Stimulated activated CD4-positive, alpha-beta T cell treated with anti-CD3 and anti-CD28 coated beads, Interleukin-2, amount 100 ng/mL, for 4 hours (primary cell): Measurements from ENCODE around the gene SYT8.
"Not testable (repeated sequence)": the region's sequence is repeated elsewhere in the genome, so short reads cannot be mapped to it uniquely, and the experiment has no call there.

Experiments
- DNase-seq: peaks from one replicate; pipeline ENCODE4 v3.0.0-alpha.2; 2020; ENCODE audit warnings: low read depth

SYT8 gene

DNA sequence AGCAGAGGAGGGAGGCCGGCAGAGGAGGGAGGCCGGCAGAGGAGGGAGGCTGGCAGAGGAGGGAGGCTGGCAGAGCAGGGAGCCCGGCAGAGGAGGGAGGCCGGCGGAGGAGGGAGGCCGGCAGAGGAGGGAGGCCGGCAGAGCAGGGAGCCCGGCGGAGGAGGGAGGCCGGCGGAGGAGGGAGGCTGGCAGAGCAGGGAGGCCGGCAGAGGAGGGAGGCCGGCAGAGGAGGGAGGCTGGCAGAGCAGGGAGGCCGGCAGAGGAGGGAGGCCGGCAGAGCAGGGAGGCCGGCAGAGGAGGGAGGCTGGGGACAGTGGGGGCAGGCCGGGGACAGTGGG is 39.0 kb downstream of the SYT8 start:
- not testable (repeated sequence) for DNase-seq

DNA sequence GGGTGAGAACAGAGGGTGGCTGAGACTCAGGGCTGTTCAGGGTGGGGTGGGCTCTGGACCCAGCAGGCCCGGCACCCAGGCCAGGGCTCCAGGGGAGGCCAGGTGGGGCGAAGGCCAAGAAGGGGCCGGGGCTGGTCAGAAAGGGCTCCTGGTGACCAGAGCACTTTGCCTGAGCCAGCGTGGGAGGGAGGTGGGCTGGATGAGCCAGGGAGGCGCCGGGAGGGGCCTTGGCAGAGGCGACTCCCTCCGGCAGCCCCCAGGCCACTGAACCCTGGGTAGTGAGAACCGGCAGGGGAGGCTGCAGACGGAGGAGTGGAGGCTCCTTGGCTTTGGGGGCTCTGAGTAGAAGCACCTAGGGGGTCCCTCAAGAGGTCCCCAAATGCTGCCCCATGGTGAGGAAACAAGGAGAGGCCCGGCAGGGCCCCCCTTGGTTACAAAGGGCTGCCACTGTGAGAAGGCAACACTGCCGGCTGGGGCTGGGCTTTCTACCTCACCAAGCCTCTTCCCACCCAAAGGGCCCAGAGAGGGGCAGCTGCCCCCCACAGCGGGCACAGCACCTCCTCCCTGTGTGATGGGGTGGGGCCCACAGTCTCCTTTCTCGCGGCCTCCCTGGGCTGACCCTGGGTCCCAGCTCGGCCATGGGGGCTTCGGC is 39.8 kb downstream of the SYT8 start:
- DNase-seq: not testable (repeated sequence)

DNA sequence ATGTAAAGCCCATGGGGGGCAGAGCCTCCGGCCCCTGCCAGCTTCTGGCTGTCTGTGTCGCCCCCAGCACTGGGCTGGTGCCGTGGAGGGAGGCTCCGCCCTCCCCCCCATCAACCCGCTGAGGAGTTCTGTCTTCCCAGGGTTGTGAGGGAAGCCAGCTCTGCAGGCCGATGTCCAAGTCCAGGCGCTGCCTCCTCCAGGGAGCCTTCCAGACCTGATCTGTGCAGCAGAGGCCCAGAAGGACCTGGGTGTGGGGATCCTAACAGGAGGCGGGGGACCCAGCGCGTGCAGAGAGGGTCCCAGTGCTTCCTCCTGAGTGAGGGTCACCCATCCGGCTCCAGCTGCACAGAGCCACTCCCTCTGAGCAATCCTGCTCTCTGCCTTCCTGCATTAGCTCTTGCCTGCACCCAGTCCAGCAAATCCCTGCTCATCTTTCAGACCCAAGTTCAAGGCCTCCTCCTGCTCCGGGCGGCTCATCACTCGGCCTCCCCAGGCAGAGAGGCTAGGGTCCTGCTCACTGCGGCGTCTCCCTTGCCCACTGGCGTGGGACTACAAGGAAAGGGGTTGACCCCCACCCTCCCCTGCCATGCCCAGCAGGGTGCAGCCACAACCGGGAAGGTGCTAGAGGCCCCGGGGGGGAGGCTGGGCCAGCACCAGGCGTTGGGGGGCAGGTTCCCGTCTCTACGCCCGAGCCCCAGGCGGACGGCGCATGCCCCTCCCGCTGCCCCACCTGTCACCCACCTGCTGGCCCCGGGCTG is 40.5 kb downstream of the SYT8 start:
- DNase-seq: no peak

DNA sequence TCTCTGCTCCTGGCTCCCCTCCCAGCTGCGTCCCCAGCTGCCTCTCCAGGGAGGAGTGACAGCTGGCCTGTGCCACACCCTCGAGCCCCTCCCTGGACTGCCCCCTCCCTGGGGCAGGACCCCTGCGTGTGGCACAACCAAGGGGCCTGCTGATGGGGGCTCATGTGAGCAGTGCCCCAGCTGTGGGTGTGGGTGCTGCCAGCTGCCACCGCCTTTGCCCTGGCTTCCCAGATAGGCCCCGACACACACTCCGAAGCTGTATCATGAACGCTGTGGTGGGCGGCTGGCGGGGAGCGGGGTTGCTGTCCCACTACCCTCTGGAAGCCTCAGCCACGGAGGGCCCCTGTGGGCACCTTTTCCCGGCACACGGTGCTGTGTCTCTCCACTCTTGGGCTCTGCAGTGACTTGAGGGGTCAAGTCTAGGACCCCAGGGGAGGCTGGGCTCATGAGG is 41.1 kb downstream of the SYT8 start:
- not testable (repeated sequence) for DNase-seq

DNA sequence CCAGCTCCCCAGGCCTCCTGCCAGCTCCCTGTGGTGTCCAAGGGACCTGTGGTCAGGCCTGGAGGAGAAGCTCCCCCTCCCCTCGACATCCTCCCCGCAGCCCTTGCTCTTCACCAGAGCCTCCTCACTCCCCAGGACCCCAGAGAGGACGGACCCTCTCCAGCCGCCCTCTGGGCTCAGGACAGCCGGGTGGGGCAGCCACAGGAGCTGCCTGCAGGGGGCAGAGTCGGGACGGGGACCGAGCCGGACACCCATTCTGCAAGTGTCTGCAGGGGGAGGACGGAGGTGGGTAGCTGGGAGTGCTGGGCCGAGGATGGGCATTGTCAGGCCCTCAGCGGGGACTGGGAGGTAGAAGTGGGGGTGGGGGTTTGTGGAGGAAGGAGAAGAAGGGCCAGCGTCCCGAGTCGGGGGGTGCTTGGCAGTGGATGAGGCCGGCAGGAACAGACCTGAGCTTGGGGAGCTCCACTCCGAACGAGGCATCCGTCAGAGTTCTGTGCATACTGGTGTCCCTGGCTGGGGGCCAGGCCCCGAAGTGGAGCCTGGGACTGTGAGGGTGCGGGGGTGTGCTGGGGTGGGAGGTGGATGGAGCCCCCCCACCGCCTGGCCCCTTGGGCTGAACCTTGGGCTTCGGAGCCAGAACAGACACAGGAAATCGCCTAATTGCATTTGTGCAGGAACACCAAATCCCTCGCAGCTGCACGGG is 41.7 kb downstream of the SYT8 start:
- no peak for DNase-seq

DNA sequence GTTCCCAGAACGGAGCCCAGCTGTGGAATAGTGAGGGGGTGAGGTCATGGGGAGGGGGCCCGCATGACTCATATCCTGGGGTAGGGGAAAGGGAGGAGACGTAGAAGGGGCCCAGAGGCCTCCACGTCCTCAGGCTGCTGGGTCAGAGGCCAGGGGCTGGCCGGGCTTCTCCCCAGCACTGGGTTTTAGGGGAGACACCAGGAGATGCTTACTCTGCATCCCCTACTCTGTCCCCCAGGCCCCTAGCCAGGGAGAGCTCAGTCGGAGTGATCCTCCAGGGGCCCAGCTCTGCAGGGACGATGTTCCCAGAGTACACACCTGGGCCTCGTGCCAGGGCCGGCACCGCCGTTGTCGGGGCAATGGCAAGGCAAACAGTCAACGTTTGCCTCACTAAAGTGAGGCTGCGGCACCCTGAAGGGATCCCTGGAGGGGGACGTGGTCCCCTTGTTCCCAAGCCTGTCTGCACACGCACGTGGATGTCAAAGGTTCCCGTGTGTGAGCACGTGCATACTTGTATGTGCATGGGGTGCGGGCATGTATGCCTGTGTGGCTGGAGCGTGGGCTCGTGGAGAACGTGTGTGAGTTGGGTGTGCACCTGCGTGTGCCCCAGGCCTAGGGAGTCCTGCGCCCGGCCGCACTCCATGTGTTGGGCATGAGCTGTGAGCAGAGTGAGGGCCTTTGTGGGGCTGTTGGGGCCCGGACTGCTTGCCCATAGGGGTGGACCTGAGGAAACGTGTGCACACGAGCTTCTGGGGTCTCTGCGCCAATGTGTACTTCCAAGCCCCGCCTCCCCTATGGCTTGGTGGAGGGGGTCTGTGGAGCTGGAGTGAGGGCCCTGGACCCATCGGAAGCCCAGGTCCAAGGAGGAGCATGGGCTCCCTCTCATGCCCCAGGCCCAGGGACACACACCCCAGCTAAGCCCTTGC is 42.7 kb downstream of the SYT8 start:
- DNase-seq: no peak

DNA sequence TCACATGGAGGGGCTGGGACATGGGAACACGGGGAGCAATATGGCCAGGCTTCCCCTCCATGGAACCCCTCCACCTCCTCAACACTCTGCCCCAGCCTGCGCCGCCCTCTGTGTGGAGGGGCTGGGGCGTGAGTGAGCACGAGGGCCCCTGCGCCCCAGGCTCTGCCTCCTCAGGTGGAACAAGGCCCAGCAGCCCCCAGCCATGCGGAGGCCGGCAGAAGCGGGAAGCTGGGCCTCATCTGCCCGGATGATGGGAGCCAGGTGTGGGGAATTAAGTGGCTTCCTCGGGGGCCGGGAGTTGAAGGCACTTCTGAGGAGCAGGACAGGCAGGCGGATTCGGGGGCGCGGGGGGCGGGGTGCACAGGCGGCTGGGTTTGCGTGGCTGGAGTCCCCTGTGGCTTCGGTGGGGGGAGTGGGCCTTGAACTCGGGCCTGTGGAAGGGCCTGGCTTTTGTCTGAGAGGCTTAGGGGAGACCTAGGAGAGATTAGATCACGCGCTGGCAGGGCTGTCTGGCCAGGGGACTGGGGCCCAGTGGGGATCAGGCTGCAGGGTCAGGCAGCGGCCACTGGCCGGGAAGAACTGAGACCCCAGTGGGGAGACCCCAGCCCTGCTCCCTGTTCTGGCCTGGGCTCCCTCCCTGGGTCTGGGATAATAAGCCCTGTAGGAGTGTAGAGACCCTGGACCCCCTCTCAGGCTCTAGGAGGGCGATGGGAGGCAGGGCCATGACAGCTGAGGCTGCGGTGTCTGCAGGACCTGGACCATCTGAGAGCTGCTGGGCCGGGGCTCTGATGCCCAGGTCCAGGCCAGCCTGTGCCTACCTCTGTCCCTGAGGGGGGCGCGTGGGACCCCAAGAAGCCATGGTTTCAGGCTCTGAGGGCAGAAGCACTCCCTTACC is 43.6 kb downstream of the SYT8 start:
- DNase-seq: no peak

DNA sequence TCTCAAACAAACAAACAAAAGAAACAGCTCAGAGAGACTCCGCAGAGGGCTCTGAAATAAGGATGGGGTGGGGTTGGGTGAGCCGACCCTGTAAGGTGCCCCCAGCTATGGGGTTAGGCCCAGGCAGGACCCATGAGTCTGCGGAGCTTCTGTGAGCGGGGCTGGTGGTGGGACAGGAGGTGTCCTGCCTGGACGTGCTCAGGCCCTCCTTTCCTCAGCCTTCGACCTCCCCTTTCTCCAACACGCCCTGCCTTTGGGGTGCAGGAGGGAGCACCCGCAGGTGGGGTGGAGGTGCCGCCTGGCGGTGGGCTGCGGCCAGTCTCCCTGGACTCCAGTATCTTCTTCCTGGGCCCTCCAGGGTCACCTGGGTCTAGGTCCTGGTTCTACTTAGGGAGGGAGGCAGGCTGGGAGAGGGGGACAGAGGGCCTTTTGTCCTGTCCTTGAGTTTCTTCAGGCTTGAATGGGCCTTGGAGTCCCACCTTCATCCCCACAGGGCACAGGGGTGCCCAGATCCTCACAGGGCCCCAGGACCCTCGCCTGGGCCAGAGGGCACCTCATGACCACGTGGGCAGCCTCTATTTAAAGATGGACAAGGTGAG is 44.7 kb downstream of the SYT8 start:
- no peak for DNase-seq

DNA sequence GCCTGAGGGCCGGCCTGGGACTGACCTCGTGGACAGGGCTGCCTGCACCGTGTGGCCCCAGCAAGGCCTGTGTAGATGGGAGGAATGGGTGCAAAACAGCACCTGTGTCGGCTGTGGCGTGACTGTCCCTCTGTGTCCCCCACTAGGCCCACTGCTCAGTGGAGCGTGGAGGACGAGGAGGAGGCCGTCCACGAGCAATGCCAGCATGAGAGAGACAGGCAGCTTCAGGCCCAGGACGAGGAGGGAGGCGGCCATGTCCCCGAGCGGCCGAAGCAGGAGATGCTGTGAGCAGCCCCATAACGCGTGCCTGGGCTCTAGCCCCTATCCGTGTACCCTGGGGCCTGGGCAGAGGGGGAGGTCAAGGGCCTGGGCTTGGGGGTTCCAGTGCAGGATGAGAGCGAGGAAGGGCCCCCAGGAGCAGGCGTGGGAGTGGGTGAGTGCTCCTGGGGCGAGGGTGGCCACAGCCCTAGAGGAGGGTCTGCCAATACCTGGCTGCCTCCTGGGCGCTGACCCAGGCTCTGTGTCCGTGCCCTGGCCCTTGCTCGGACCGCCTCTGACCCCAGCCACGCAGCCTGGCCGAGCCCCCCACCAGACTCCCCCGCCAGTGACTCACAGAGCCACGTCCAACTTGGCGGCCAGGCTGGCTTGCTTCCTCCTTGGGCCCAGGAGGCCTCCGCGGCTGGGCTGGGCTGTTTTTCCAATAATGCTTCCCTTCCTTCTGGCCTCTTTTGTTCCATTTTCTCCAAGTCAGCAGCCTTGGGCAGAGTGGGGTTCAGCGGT is 45.3 kb downstream of the SYT8 start:
- no peak for DNase-seq

DNA sequence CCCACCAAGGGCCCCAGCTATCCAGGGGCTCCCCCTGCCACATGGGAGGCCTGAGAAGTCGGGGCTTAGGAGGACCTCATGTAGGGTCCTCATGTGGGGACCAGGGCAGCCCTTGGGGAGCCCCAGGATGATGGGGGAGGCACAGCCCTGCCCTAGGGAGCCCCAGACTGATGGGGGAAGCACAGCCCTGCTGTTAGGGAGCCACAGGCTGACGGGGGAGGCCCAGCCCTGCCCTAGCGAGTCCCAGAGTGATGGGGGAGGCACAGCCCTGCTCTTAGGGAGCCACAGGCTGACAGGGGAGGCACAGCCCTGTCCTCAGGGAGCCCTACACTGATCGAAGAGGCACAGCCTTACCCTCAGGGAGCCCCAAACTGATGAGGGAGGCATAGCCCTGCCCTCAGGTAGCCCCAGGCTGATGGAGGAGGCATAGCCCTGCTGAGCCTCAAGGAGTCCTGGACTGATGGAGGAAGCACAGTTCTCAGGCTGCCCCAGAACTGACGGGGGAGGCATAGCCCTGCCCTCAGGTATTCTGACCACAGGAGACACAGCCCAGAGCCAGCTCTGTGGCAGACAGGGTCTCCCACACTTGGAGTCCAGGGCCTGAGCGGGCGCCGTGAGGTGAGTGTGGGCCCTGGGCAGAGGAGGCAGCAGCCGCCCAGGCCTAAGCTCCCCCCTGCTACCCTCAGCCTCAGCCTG is 46.1 kb downstream of the SYT8 start:
- no peak for DNase-seq

DNA sequence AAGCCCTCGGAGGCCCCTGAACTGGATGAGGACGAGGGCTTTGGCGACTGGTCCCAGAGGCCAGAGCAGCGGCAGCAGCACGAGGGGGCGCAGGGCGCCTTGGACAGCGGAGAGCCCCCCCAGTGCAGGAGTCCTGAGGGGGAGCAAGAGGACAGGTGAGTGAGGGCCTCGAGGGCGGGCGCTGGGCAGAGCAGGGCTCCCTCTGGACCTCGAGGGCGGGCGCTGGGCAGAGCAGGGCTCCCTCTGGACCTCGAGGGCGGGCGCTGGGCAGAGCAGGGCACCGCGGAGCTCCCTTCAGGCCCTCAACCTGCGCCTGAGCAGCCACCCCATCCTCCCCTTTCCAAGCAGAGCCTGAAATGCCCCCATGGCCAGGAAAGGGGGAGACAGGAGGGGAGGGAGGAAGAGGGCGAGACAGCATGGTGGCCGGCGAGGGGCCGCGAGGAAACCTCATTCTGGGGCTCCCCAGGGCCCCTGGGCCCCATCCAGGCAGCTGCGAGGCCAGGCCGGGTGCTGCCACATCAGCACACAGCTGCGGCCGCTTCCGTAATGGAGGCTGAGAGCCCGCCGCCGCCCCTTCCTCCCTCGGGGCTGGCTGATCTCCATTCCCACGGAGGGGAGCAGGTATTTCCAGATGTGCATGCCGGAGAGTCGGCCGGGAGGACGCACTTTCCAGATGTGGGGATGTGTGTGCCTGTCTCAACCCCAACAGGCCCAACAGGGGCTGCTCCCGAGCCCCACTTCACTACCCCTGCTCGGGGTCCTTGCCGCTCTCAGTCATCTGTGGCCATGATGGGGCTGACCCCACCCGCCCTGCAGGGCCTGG is 46.9 kb downstream of the SYT8 start:
- DNase-seq: no peak

DNA sequence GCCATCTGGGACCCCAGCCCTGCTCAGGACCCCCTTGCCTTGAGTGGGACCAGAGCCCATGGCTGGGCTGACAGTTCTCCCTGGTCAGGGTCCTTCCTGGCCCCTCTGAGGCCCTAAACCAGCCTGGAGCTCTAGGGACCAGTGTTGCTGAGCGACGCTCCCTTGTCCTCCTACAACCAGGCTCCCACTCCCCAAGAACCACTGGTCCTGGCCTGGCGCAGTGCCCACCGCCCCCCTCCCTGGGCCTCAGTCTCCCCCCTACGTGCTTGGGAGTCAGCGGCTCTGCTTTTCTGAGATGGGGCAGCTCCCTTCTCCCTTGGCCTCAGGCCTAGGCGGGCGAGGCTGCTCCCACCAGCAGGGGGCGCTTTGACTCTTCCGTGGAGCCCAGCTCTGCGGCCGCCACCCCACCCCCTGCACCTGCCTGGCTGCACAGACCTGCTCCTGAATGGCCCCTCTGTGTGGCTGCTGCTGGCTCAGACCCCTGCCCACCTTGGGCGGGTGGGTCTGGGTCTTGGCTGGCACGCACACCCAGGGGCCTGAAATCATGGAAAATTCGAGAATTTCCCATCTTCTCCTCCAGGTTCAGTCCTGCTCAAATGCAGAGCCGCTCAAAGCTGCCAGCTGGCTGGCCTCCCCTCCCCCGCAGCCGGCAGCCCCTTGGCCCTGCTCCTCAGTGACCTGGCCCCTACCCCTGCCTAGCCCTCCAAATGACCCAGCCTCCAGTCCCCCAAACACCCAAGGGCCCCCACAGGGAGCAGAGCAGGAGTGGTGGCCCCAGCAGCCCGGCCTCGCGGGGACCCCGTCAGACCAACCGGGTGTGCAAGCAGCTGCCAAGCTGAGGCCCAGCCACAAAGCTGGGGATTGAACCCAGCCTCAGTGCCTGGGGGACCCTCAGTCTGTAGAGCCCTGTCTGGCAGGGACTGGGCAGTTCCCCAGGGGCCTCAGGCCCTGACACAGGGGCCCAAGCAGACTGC is 47.8 kb downstream of the SYT8 start:
- peak; percentile 71 for DNase-seq

DNA sequence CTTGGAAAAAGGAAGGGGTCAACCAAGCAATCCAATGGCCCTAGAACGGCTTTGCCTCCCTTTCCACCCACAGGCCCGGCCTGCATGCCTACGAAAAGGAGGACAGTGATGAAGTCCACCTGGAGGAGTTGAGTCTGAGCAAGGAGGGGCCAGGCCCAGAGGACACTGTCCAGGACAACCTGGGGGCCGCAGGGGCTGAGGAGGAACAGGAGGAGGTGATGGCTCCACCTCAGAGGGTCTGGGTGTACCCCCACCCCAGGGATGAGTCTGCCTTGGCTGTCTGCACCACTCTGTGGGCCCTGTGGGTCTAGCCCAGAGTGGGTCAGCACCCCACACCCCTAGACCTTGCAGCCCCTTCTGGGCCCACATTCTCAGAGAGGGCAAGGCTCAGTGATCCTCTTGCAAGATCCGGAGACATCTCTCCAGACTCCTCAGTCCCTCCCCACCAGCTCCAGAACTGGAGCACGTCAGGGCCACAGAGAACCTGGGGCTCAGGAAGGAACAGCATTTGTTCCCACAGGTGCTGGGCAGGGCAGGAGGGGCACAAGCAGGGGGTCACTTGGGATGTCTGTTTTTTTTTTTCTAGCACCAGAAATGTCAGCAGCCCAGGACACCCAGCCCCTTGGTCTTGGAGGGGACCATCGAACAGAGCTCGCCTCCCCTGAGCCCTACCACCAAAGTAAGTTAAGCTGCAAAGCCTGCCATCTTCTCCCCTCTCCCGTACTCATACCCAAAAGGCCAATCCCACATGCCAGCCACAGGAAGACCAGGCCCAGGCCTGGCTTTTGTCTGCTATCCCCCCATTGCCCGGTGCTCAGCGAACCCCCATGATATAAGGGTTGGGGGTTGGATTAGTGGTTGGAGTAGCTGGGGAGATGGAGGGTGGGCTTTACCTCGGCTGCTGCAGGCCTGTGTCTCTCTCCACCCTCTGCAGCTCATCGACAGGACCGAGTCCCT is 48.8 kb downstream of the SYT8 start:
- DNase-seq: no peak

DNA sequence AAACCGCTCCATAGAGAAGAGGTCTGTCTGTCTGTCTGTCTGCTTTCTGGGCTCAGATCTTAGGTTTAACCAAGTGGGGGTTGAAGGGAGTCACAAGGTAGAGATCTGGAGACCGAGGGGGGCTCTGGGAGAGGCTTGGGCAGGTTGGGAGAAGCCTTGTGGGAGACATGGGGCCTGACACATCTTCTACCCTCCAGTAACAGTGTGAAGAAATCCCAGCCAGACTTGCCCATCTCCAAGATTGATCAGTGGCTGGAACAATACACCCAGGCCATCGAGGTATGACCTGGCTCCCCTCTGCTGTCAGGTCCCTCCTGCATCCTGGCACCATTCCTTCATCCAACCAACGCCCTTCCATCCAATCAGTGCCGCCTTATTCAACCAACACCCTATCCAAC is 49.5 kb downstream of the SYT8 start:
- no peak for DNase-seq

DNA sequence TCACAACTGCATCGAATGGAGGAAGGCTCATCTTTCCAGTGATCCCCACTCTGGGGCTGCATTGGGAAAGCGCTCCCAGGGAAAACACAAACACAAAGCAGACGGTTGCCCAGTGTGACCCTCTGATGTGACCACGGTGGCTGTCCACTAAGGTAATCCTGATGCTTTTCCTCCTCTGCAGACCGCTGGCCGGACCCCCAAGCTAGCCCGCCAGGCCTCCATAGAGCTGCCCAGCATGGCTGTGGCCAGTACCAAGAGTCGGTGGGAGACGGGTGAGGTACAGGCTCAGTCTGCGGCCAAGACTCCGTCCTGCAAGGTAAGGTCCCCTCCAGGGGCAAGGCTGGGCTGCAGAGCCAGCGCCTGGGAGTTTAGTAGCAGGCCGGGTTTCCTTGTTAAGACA is 51.8 kb downstream of the SYT8 start:
- not testable (repeated sequence) for DNase-seq
